H1 (cell line): ENCODE results near the gene LPAR3. TPM values are rescaled to one million over a fixed set of nuclear protein-coding genes. Genes with fewer than 3 reads are reported as not detected.

ENCODE experiments used
- CTCF ChIA-PET: fragments of 300-600 bp; sonication (Branson Sonifier 250); formaldehyde crosslinking; loops from one replicate; lab custom pipeline; 2021; ENCODE audit not compliant: partially characterized antibody; lab: Charles Lee
- POLR2A ChIA-PET: fragments of 300-600 bp; sonication (Branson Sonifier 250); formaldehyde crosslinking; loops from one replicate; lab custom pipeline; 2021; ENCODE audit warnings: inconsistent platforms; ENCODE audit not compliant: partially characterized antibody; lab: Charles Lee
- DNase-seq, 2 experiments: peaks; one replicate each; pipeline versions ENCODE4 v3.0.0 to v3.0.0-alpha.2; 2010 to 2022; ENCODE audit warnings: low spot score in 2 of 2, low read depth in 1 of 2, mixed read lengths in 1 of 2
- FAIRE-seq: peaks from 2 replicates; lab custom pipeline; 2011; peaks lifted over from hg19 to GRCh38; lab: Jason Lieb, UNC
- H2AFZ ChIP-seq: 2 replicates; pipeline ENCODE4 v1.8.1; 2012; ENCODE audit warnings: low read length, inconsistent platforms
- H2AK5ac ChIP-seq: 2 replicates; pipeline ENCODE4 v1.6.1; 2013; ENCODE audit warnings: low read depth, low read length
- H2BK120ac ChIP-seq: replicated peaks from 2 replicates; pipeline ENCODE3; 2013; ENCODE audit warnings: low read depth, low read length, inconsistent platforms
- H2BK12ac ChIP-seq: 2 replicates; pipeline ENCODE4 v1.6.1; 2013; ENCODE audit warnings: low read depth, low read length
- H2BK15ac ChIP-seq: 2 replicates; pipeline ENCODE4 v1.6.1; 2013; ENCODE audit warnings: low read length
- H2BK20ac ChIP-seq: 2 replicates; pipeline ENCODE4 v1.6.1; 2013; ENCODE audit warnings: low read length
- H2BK5ac ChIP-seq: 2 replicates; pipeline ENCODE4 v1.6.1; 2013; ENCODE audit warnings: low read depth, low read length
- H3K14ac ChIP-seq: 2 replicates; pipeline ENCODE4 v1.6.1; 2013; ENCODE audit warnings: inconsistent platforms; ENCODE audit not compliant: insufficient read length
- H3K18ac ChIP-seq: 2 replicates; pipeline ENCODE4 v1.6.1; 2013; ENCODE audit warnings: low read length; ENCODE audit errors: extremely low read depth
- H3K23ac ChIP-seq: 2 replicates; pipeline ENCODE4 v1.6.1; 2013; ENCODE audit warnings: inconsistent platforms; ENCODE audit not compliant: insufficient read length
- H3K23me2 ChIP-seq: 2 replicates; pipeline ENCODE4 v1.6.1; 2013; ENCODE audit warnings: low read depth, low read length
- H3K27ac ChIP-seq: 2 replicates; pipeline ENCODE4 v1.6.1; 2011; ENCODE audit warnings: low read depth, low read length, inconsistent platforms
- H3K27me3 ChIP-seq, 4 experiments: replicated peaks in 1 of 4; 1 replicate in 1 of 4; 2 replicates in 3 of 4; pipeline versions ENCODE4 v1.6.1 to v1.8.1; 2011 to 2013; ENCODE audit warnings: low read length in 3 of 4, mild to moderate bottlenecking in 3 of 4, inconsistent platforms in 2 of 4, mixed read lengths in 2 of 4, moderate library complexity in 1 of 4; ENCODE audit not compliant: control insufficient read depth in 3 of 4, insufficient read depth in 3 of 4; ENCODE audit errors: extremely low read depth in 1 of 4
- H3K36me3 ChIP-seq, 4 experiments: 2 replicates each; pipeline versions ENCODE4 v1.6.1 to v1.8.1; 2011 to 2013; ENCODE audit warnings: mild to moderate bottlenecking in 4 of 4, low read length in 3 of 4, moderate library complexity in 2 of 4, control low read depth in 1 of 4, inconsistent platforms in 1 of 4; ENCODE audit not compliant: insufficient read depth in 4 of 4, control insufficient read depth in 2 of 4
- H3K4ac ChIP-seq: replicated peaks from 2 replicates; pipeline ENCODE3; 2013; ENCODE audit warnings: low read length, low read depth, mixed read lengths, inconsistent platforms; ENCODE audit not compliant: insufficient read length
- H3K4me1 ChIP-seq, 4 experiments: replicated peaks in 1 of 4; 1 replicate in 1 of 4; 2 replicates in 3 of 4; pipeline versions ENCODE4 v1.6.1 to v1.8.1; 2011 to 2013; ENCODE audit warnings: low read length in 3 of 4, inconsistent platforms in 2 of 4, mixed read lengths in 1 of 4; ENCODE audit not compliant: insufficient read depth in 4 of 4, control insufficient read depth in 3 of 4
- H3K4me2 ChIP-seq, 2 experiments: 2 replicates each; pipeline versions ENCODE4 v1.6.1 to v1.8.1; 2011 to 2013; ENCODE audit warnings: low read depth in 2 of 2, low read length in 2 of 2, control low read depth in 1 of 2, inconsistent platforms in 1 of 2, mild to moderate bottlenecking in 1 of 2; ENCODE audit not compliant: insufficient read depth in 1 of 2
- H3K4me3 ChIP-seq, 4 experiments: fragments of 200-600, 300-600 bp in 1 of 4; sonication (generic), shearing (Covaris generic), sonication (Bioruptor Twin) in 1 of 4; 2 replicates each; pipeline versions ENCODE4 v1.5.1 to v1.8.1; 2011 to 2016; ENCODE audit warnings: low read length in 4 of 4, low read depth in 3 of 4, control low read depth in 2 of 4, inconsistent platforms in 2 of 4, mild to moderate bottlenecking in 2 of 4, mixed read lengths in 1 of 4, moderate library complexity in 1 of 4; ENCODE audit not compliant: insufficient read depth in 2 of 4; ENCODE audit errors: extremely low read depth in 1 of 4
- H3K56ac ChIP-seq: replicated peaks from 2 replicates; pipeline ENCODE3; 2013; ENCODE audit warnings: low read depth, mild to moderate bottlenecking, mixed read lengths, low read length, inconsistent platforms; ENCODE audit not compliant: insufficient read length
- H3K79me1 ChIP-seq: 2 replicates; pipeline ENCODE4 v1.6.1; 2013; ENCODE audit warnings: low read depth, low read length, control low read depth
- H3K79me2 ChIP-seq, 2 experiments: 2 replicates each; pipeline versions ENCODE4 v1.6.1 to v1.8.1; 2012 to 2013; ENCODE audit warnings: low read length in 2 of 2, mild to moderate bottlenecking in 2 of 2, inconsistent platforms in 1 of 2; ENCODE audit not compliant: insufficient read depth in 2 of 2, control insufficient read depth in 1 of 2
- H3K9ac ChIP-seq, 4 experiments: replicated peaks in 1 of 4; 1 replicate in 1 of 4; 2 replicates in 3 of 4; pipeline versions ENCODE4 v1.6.1 to v1.8.1; 2011 to 2013; ENCODE audit warnings: low read depth in 3 of 4, low read length in 3 of 4, control low read depth in 2 of 4, mild to moderate bottlenecking in 2 of 4, moderate library complexity in 2 of 4, inconsistent platforms in 1 of 4; ENCODE audit errors: extremely low read depth in 1 of 4
- H3K9me3 ChIP-seq, 2 experiments: 2 replicates each; pipeline versions ENCODE4 v1.6.1 to v1.8.1; 2012 to 2013; ENCODE audit warnings: mild to moderate bottlenecking in 2 of 2, moderate library complexity in 2 of 2, control low read depth in 1 of 2, inconsistent platforms in 1 of 2, low read depth in 1 of 2, low read length in 1 of 2, mixed read lengths in 1 of 2; ENCODE audit not compliant: insufficient read depth in 2 of 2
- H4K20me1 ChIP-seq, 2 experiments: replicated peaks in 1 of 2; 2 replicates each; pipeline versions ENCODE3 to v1.8.1; 2011 to 2013; ENCODE audit warnings: inconsistent platforms in 2 of 2, low read length in 2 of 2, mild to moderate bottlenecking in 1 of 2; ENCODE audit not compliant: insufficient read depth in 2 of 2, control insufficient read depth in 1 of 2
- H4K5ac ChIP-seq: 2 replicates; pipeline ENCODE4 v1.6.1; 2013; ENCODE audit warnings: low read length, low read depth, mixed read lengths, inconsistent platforms; ENCODE audit not compliant: insufficient read length
- H4K8ac ChIP-seq: 2 replicates; pipeline ENCODE4 v1.8.0; 2013; ENCODE audit warnings: mild to moderate bottlenecking, moderate library complexity, low read length, inconsistent platforms; ENCODE audit not compliant: insufficient read depth; ENCODE audit errors: extremely low read depth
- H4K91ac ChIP-seq: replicated peaks from 2 replicates; pipeline ENCODE3; 2013; ENCODE audit warnings: low read length, mixed read lengths, inconsistent platforms; ENCODE audit not compliant: insufficient read length
- TCF12 ChIP-seq: IDR thresholded peaks from 2 replicates; pipeline ENCODE4 v1.6.1; 2011; ENCODE audit warnings: low read depth, mild to moderate bottlenecking, low read length
- WGBS, 2 experiments: shearing (Covaris generic) in 1 of 2; methylation state at CpG; one replicate each; pipeline versions ENCODE4 v1.1.6 to v1.1.7; 2013 to 2015; ENCODE audit warnings: low lambda C conversion rate in 2 of 2, mixed read lengths in 2 of 2, inconsistent platforms in 1 of 2, low coverage in 1 of 2, missing lambda C conversion rate in 1 of 2; ENCODE audit not compliant: insufficient replicate concordance in 2 of 2, insufficient coverage in 1 of 2, insufficient read length in 1 of 2; ENCODE audit errors: extremely low coverage in 1 of 2, missing lambda C conversion rate in 1 of 2; 5-methylcytosine and 5-hydroxymethylcytosine counted together
- polyA plus RNA-seq, 7 experiments: library from polyadenylated mRNA; depleted of rRNA in 3 of 7; stranded (reverse) in 5 of 7; unstranded in 2 of 7; fragments of >200 nt in 5 of 7; fragments of 200-250 nt in 2 of 7; gene quantifications; 1 replicate in 5 of 7; 2 replicates in 1 of 7; 4 replicates in 1 of 7; pipeline versions ENCODE4 v1.2.1 to v1.2.3, GENCODE V29; 2011 to 2013; ENCODE audit warnings: missing spikeins in 2 of 7, mixed read lengths in 2 of 7
- total RNA-seq: library from RNA; stranded (reverse); fragmentation: NEBNext Ultra II Directional; extraction: Animal tissue kit (Norgen Biotek cat#: 25700); gene quantifications from 2 replicates; pipeline ENCODE4 v1.2.1, GENCODE V29; 2021

The LPAR3 gene
- total and polyA plus RNA-seq, 2 of the 8 experiments (the other 6 are each of a cell fraction or from before 2014, with no cell fraction given): 17.1 to 25.4 TPM

DNA sequence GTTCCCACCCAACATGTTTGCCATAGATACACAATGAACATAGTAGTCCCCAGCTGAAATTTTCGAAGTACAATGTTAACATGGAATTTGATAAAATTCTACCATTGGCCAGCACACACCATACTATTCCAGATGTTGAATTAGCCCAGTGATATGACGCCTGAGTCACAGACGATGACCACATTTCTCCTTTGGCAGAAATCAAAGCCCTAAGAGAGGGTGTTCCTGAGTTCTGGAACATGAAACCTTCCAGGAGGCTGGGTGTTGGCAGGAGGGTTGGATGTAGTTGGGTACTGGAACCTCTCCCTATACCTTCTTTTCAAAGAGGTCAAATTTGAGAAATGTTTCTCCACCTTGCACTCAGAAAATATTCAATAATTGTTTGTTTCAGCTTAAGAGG is 37.8 kb downstream of the LPAR3 start:
- no peak overlapping the region for H4K8ac ChIP-seq
- H4K91ac ChIP-seq: no peak overlapping the region
- H3K23ac ChIP-seq: no peak overlapping the region
- no peak overlapping the region for H3K27ac ChIP-seq
- H2BK5ac ChIP-seq: no peak overlapping the region
- ChIA-PET CTCF (interaction anchor here (1.1 kb wide), 1 partner anchor 80 kb away, joined by 3 read pairs; no protein-coding TSS in a partner anchor), POLR2A (no interaction called here)
- peaks cover 0 to 3% (median 0%) of the 10 kb centered on the region in 4 experiments; a peak in 2 of 8 replicates for H3K36me3 ChIP-seq
- no peak overlapping the region for H3K14ac ChIP-seq
- H2BK12ac ChIP-seq: no peak overlapping the region
- H2BK20ac ChIP-seq: no peak overlapping the region
- no peak overlapping the region for H3K56ac ChIP-seq
- no peak overlapping the region for H2AK5ac ChIP-seq
- no peak overlapping the region for H2BK15ac ChIP-seq
- H3K18ac ChIP-seq: no peak overlapping the region
- no peak overlapping the region for H3K4ac ChIP-seq
- H3K9ac ChIP-seq: no peak overlapping the region
- H4K5ac ChIP-seq: no peak overlapping the region
- peaks cover 0 to 3% of the 10 kb centered on the region in 2 experiments; a peak in 1 of 4 replicates for H3K79me2 ChIP-seq
- H3K4me1 ChIP-seq: no peaks in the 10 kb centered on the region
- no peak for FAIRE-seq
- no peak for DNase-seq
- H3K4me2 ChIP-seq: no peak overlapping the region
- no peak for TF ChIP-seq TCF12
- WGBS, 2 experiments: 83% methylated on average over 3 of the region's 3 CpGs; no CpG with 5 or more reads in 1 of the 2 experiments
- H3K27me3 ChIP-seq: no peaks in the 10 kb centered on the region
- no peaks in the 10 kb centered on the region for H3K23me2 ChIP-seq
- H3K4me3 ChIP-seq: no peak overlapping the region
- peaks cover 0 to 2% of the 10 kb centered on the region in 2 experiments for H4K20me1 ChIP-seq
- no peak overlapping the region for H2BK120ac ChIP-seq
- H2AFZ ChIP-seq: no peak overlapping the region
- H3K79me1 ChIP-seq: no peaks in the 10 kb centered on the region; the same call in 1 of the 2 replicates
- H3K9me3 ChIP-seq: no peaks in the 10 kb centered on the region
